Rectal smooth muscle tissue (tissue), 1 donor: ENCODE results near the gene ESYT3.

ENCODE experiments used
- H3K27ac ChIP-seq: one replicate; pipeline ENCODE4 v1.7.0; 2013; ENCODE audit warnings: low read depth, low read length, inconsistent platforms
- H3K27me3 ChIP-seq: one replicate; pipeline ENCODE4 v1.7.0; 2013; ENCODE audit warnings: low read length; ENCODE audit not compliant: control insufficient read depth, insufficient read depth
- H3K36me3 ChIP-seq: one replicate; pipeline ENCODE4 v1.7.0; 2013; ENCODE audit warnings: low read length; ENCODE audit not compliant: control insufficient read depth, insufficient read depth
- H3K4me1 ChIP-seq: one replicate; pipeline ENCODE4 v1.7.0; 2013; ENCODE audit warnings: low read length; ENCODE audit not compliant: control insufficient read depth, insufficient read depth
- H3K4me3 ChIP-seq: one replicate; pipeline ENCODE4 v1.7.0; 2013; ENCODE audit warnings: low read length
- H3K9ac ChIP-seq: one replicate; pipeline ENCODE4 v1.7.0; 2013; ENCODE audit warnings: low read length

ESYT3 gene

DNA sequence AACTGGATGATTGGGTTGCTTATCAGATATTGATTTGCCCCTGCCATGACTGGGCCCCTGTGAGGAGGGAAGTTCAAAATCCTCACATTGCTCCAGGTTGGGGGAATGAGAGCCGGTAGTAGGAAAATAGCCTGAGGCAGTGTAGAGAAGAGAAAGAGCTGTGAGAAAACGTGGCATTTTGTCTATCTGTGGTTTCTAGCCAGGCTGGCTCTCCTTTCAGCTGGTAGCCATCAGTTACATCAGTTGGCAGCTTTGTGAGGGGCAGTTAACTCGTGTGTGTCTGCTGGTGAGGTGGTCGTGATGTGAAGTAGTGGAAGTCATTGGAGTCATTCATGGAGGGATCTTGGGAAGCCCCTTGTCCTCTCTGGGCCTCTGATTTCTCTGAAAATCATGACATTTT lies 5.2 kb downstream of the ESYT3 start:
- H3K9ac ChIP-seq, result no peak overlapping the region
- H3K27ac ChIP-seq, result no peak overlapping the region
- peaks cover 6% of the 10 kb centered on the region for H3K27me3 ChIP-seq
- peaks cover 11% of the 10 kb centered on the region for H3K4me1 ChIP-seq
- H3K36me3 ChIP-seq, result no peaks in the 10 kb centered on the region
- no peak overlapping the region for H3K4me3 ChIP-seq

GRCh38 chr3:138440121-138440521 lies 5.7 kb downstream of the ESYT3 start:
- no peaks in the 10 kb centered on the region for H3K36me3 ChIP-seq
- no peak overlapping the region for H3K4me3 ChIP-seq
- peaks cover 6% of the 10 kb centered on the region for H3K27me3 ChIP-seq

DNA sequence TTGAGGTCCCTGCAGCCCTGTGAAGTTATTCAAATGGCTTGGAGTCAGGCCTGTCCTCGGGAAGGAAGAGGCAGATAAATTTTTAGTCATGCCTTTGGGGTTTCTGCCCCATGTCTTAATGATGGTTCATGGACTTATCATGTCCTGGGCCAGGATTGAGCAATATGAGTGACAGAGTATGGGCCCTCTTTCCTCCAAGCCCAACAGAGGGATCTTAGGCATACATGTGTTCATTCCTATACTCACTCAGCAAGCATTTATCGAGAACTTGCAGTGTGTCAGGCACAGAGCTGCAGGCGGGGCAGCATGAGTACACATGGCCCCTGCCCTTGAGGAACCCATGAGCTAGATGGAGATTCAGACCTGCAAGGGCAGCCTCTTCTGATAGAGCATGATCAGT lies 6.2 kb downstream of the ESYT3 start:
- no peak overlapping the region for H3K4me3 ChIP-seq
- H3K27ac ChIP-seq, result no peak overlapping the region
- H3K4me1 ChIP-seq, result peaks cover 11% of the 10 kb centered on the region

More at GRCh38 chr3:138440121-138440521, 5.7 kb downstream of the ESYT3 start:
- peaks cover 11% of the 10 kb centered on the region for H3K4me1 ChIP-seq
- no peak overlapping the region for H3K27ac ChIP-seq
- no peak overlapping the region for H3K9ac ChIP-seq

DNA sequence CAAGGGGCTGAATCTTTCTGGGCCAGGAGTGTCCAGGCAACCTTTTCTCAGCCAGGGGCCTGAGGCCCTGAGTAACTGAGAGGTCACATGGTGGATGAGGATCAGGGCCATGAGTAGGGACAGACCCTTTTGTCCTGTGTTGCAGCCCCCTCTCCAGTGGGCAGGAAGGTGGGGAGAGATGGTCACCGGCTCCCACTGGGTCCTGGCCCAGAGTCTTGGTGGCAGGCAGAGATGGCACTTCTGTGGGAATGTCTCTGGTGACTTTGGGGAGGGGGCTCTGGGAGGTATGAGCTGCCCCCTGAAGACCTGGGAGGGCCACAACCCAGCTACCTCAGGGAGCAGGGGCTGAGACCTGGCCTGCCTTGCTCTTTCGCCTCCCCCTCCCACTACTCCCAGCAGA lies 6.8 kb downstream of the ESYT3 start:
- H3K9ac ChIP-seq, result no peak overlapping the region
- H3K4me3 ChIP-seq, result no peak overlapping the region
- no peak overlapping the region for H3K27ac ChIP-seq
- peaks cover 6% of the 10 kb centered on the region for H3K27me3 ChIP-seq
- H3K4me1 ChIP-seq, result peaks cover 11% of the 10 kb centered on the region
- no peaks in the 10 kb centered on the region for H3K36me3 ChIP-seq

More for the DNA sequence above, 6.2 kb downstream of the ESYT3 start:
- no peak overlapping the region for H3K9ac ChIP-seq
- H3K27me3 ChIP-seq, result peaks cover 6% of the 10 kb centered on the region
- no peaks in the 10 kb centered on the region for H3K36me3 ChIP-seq

DNA sequence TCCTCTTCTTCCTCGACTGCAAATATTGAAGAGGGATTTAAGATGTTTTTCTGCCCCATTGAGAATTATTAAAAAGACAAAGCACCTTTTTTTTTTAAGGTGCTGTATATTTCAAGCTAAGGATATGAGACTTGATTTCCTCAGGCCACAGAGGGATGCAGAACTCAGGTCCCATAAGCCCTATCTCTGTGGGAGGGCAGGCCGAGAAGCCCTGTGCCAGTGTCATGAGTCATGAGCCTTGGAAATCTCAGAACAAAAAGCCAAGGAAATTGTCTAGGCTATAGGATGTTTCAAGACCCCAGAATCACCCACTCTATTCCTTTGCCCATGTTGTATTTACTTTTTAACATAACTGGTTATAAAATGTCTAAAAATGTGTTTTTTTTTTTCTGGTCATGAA lies 7.3 kb downstream of the ESYT3 start:
- Histone ChIP-seq H3K36me3 (no peaks in the 10 kb centered on the region), H3K4me1 (peaks cover 11% of the 10 kb centered on the region), H3K4me3 (no peak overlapping the region), H3K9ac (no peak overlapping the region), H3K27ac (no peak overlapping the region), H3K27me3 (peaks cover 4% of the 10 kb centered on the region)

DNA sequence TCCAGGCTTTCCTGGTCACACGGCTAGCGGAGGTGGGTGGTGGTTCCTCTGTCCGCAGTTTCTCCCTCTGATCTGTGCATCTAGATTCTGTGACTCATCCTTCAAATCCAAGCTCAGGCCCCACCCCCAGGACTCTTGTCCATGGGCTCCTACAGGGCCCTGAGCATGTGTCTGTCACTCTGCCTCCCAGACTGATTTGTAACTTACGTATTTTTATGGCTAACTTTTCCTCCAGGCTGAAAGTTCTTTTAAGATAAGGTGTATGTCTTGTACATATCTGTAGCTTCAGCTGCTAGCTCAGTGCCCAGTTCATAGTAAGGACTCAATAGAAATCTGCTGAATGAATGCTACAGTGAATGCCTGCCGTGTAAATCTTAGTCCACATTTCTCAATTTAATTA lies 8.0 kb downstream of the ESYT3 start:
- no peak overlapping the region for H3K9ac ChIP-seq
- H3K27me3 ChIP-seq, result peaks cover 2% of the 10 kb centered on the region
- H3K27ac ChIP-seq, result no peak overlapping the region
- H3K4me3 ChIP-seq, result no peak overlapping the region
- no peaks in the 10 kb centered on the region for H3K36me3 ChIP-seq
- H3K4me1 ChIP-seq, result peaks cover 11% of the 10 kb centered on the region

GRCh38 chr3:138443091-138443490 lies 8.7 kb downstream of the ESYT3 start:
- H3K4me1 ChIP-seq, result peaks cover 11% of the 10 kb centered on the region
- no peak overlapping the region for H3K9ac ChIP-seq
- no peaks in the 10 kb centered on the region for H3K27me3 ChIP-seq
- no peaks in the 10 kb centered on the region for H3K36me3 ChIP-seq
- H3K4me3 ChIP-seq, result no peak overlapping the region
- no peak overlapping the region for H3K27ac ChIP-seq

GRCh38 chr3:138443521-138444503 lies 9.4 kb downstream of the ESYT3 start:
- H3K9ac ChIP-seq, result no peak overlapping the region
- no peaks in the 10 kb centered on the region for H3K27me3 ChIP-seq
- H3K27ac ChIP-seq, result no peak overlapping the region
- H3K4me3 ChIP-seq, result no peak overlapping the region
- H3K4me1 ChIP-seq, result peaks cover 11% of the 10 kb centered on the region
- H3K36me3 ChIP-seq, result no peaks in the 10 kb centered on the region

DNA sequence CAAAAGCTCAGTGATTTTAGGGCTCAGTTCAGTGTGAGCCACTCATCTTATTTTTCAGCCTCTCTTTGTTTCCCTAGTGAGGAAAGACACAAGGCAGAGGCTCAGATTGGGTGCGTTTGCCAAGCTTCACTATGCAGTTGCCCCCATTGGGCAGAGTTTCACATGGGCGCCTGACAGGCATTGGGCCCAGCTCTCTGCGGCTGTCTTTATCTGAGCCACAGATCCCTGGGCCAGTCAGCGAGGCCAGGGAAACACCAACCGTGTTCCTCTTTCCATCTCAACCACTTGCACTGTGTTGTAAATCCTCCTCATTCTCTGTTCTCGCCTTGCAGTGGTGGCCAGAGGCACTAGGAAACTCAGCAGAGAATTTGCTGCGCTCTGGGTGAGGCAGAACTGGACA lies 10.8 kb downstream of the ESYT3 start:
- Histone ChIP-seq H3K27ac (no peak overlapping the region), H3K27me3 (no peaks in the 10 kb centered on the region), H3K4me3 (no peak overlapping the region), H3K4me1 (peaks cover 10% of the 10 kb centered on the region), H3K9ac (no peak overlapping the region), H3K36me3 (no peaks in the 10 kb centered on the region)

- H3K9ac ChIP-seq, result no peak overlapping the region
- H3K4me3 ChIP-seq, result no peak overlapping the region
These were observed 11.2 kb downstream of the ESYT3 start for GRCh38 chr3:138445654-138446053.

DNA sequence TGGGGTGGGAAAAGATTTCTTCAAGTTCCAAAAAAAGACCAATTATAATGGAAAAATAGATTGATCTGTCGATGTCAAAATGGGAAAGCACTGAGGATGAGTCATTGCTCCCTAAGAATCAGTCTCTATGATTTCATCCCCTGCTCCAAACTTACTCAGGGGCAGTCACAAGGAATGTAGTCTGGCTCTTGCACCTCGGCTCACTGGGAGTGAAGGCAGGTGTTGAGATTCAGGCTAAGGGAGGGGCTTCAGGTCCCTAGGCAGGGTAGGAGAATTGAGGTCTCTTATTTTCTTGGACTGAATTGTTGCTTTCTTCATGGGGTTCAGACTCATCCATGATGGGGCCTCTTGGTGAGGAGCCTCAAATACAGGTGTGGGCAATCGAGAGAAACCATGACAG lies 14.2 kb downstream of the ESYT3 start:
- H3K36me3 ChIP-seq, result no peaks in the 10 kb centered on the region
- H3K9ac ChIP-seq, result no peak overlapping the region
- H3K4me3 ChIP-seq, result no peak overlapping the region
- no peaks in the 10 kb centered on the region for H3K4me1 ChIP-seq
- H3K27ac ChIP-seq, result no peak overlapping the region
- no peaks in the 10 kb centered on the region for H3K27me3 ChIP-seq

More at GRCh38 chr3:138445654-138446053, 11.2 kb downstream of the ESYT3 start:
- Histone ChIP-seq H3K36me3 (no peaks in the 10 kb centered on the region), H3K4me1 (peaks cover 6% of the 10 kb centered on the region), H3K27ac (no peak overlapping the region), H3K27me3 (no peaks in the 10 kb centered on the region)

DNA sequence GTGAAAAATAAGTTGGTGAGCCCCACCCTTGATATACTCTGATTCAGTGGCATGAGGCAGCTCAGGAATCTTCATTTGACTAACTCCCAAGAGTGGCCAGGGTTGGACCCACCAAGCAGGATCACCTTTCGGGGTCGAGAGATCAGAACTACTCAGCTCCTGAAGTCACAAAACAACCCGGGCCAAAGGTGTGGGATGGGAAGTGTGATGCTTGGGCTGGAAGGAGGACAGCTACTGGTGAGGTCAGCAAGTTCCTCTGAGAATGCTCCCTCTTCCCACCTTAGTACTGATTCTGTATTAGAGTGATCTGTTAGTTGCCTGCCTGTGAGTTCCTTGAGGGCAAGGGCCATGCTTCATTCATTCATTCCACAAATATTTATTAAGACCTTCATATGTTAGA lies 15.1 kb downstream of the ESYT3 start:
- H3K9ac ChIP-seq, result no peak overlapping the region
- H3K27ac ChIP-seq, result no peak overlapping the region
- H3K36me3 ChIP-seq, result no peaks in the 10 kb centered on the region
- no peaks in the 10 kb centered on the region for H3K4me1 ChIP-seq
- H3K27me3 ChIP-seq, result no peaks in the 10 kb centered on the region
- H3K4me3 ChIP-seq, result no peak overlapping the region

- peaks cover 2% of the 10 kb centered on the region for H3K27me3 ChIP-seq
- no peaks in the 10 kb centered on the region for H3K4me1 ChIP-seq
- no peak overlapping the region for H3K27ac ChIP-seq
- H3K9ac ChIP-seq, result no peak overlapping the region
- no peaks in the 10 kb centered on the region for H3K36me3 ChIP-seq
- no peak overlapping the region for H3K4me3 ChIP-seq
These were observed 15.8 kb downstream of the ESYT3 start for GRCh38 chr3:138450181-138450580.
